ENCODE results near the gene VEZT. TPM values are rescaled to one million over a fixed set of nuclear protein-coding genes. Genes with fewer than 3 reads are reported as not detected.

The VEZT gene
- total RNA-seq, 1 experiment from 2014 or later = 46.4 TPM

GRCh38 chr12:95182868-95183415, 34.7 kb upstream of the VEZT start:
- BruUV-seq (replicated peaks) = no TSS peak
- Histone ChIP-seq H4K20me1 (ENCODE audit: insufficient read depth) (no peaks in the 10 kb centered on the region), H3K9me2 (ENCODE audit: insufficient read depth) (no peaks in the 10 kb centered on the region), H3K4me2 (ENCODE audit: low read length) (peak overlapping the region; percentile 65), H2AFZ (ENCODE audit: low read depth, low read length, poor library complexity, severe bottlenecking) (no peak overlapping the region), H3K4me3 (replicated peaks in 1 of 2; ENCODE audit: low read depth in 1 of 2, low read length in 2 of 2) (0 out of 4 replicates have a peak overlapping the region, but pooled peaks of 1 of the 2 experiments have one; percentile 3), H3K27ac (ENCODE audit: low read depth, low read length) (peak overlapping the region; percentile 49), H3K36me3 (ENCODE audit: control insufficient read depth in 1 of 2, insufficient read depth in 2 of 2, low read length in 2 of 2) (no peaks in the 10 kb centered on the region), H3K9ac (ENCODE audit: low read length) (peak overlapping the region; percentile 55), H3K79me2 (ENCODE audit: insufficient read depth, low read length) (peaks cover 4% of the 10 kb centered on the region; the same call in 1 of the 2 replicates), H3K27me3 (ENCODE audit: insufficient read depth, low read length) (no peaks in the 10 kb centered on the region), H3K4me1 (ENCODE audit: control insufficient read depth in 1 of 2, insufficient read depth in 2 of 2, low read length in 2 of 2) (peaks cover 15 to 57% of the 10 kb centered on the region in 2 experiments), H3K9me3 (ENCODE audit: control insufficient read depth in 1 of 2, insufficient read depth in 1 of 2, low read depth in 1 of 2, low read length in 2 of 2) (no peaks in the 10 kb centered on the region)
- ChIA-PET POLR2A (no interaction called here), CTCF (no interaction called here), RAD21 (ENCODE audit: low non-redundant PET in 1 of 2, low total read pairs in 2 of 2, uncharacterized antibody in 2 of 2, unreplicated experiment in 2 of 2) (no interaction called here)
- ATAC-seq (peak; percentile 71), DNase-seq (ENCODE audit: low read depth, low spot score) (peak; percentile 92)
- intact Hi-C loops (cut with micrococcal nuclease) = loop anchor here (2.0 kb wide), 1 partner anchor 34 kb away; the partner anchor contains the start of genes FGD6 and VEZT
- no peak for TF ChIP-seq REST (IDR thresholded peaks at IDR 0.05; ENCODE audit: low read depth)
- no peak for TF ChIP-seq EZH2phosphoT487 (IDR thresholded peaks at IDR 0.05; ENCODE audit: borderline replicate concordance)
- no peak for TF ChIP-seq EGR1 (IDR thresholded peaks at IDR 0.05; ENCODE audit: low read depth)
- TF ChIP-seq ZNF274 (IDR thresholded peaks at IDR 0.05; ENCODE audit: low read depth, low read length) = no peak
- TF ChIP-seq RAD21 (IDR thresholded peaks at IDR 0.05; ENCODE audit: low read depth) = peak; percentile 37; the same call in 1 of the 2 replicates
- TF ChIP-seq ZBTB33 (IDR thresholded peaks at IDR 0.05; ENCODE audit: extremely low read depth, insufficient replicate concordance, low read length) = no peak
- no peak for TF ChIP-seq CTCF (IDR thresholded peaks at IDR 0.05 in 2 of 3, conservative IDR thresholded peaks at IDR 0.05 in 1 of 3; ENCODE audit: borderline replicate concordance in 1 of 3, insufficient read depth in 1 of 3, low read depth in 2 of 3, low read length in 2 of 3)
- no peak for TF ChIP-seq EZH2 (IDR thresholded peaks at IDR 0.05)
- peak; percentile 84 for TF ChIP-seq MAX (IDR thresholded peaks at IDR 0.05)
- peak; percentile 90 for TF ChIP-seq CBX3 (IDR thresholded peaks at IDR 0.05; ENCODE audit: low read depth)
- peak; percentile 24 for TF ChIP-seq YY1 (IDR thresholded peaks at IDR 0.05; ENCODE audit: extremely low read depth, insufficient replicate concordance, low read depth, low read length)
- TF ChIP-seq CEBPB (IDR thresholded peaks at IDR 0.05; ENCODE audit: low read depth) = peak; percentile 67
- TF ChIP-seq TCF7L2 (IDR thresholded peaks at IDR 0.05; ENCODE audit: borderline replicate concordance, extremely low read depth, insufficient read depth, insufficient read length) = no peak
- peak; percentile 42; the same call in 1 of the 2 replicates for TF ChIP-seq SRF (IDR thresholded peaks at IDR 0.05; ENCODE audit: low read depth)
- peak; percentile 98 for TF ChIP-seq FOSL1 (IDR thresholded peaks at IDR 0.05; ENCODE audit: low read depth)
- TF ChIP-seq POLR2A (IDR thresholded peaks at IDR 0.05; ENCODE audit: borderline replicate concordance, extremely low read depth, insufficient read depth, insufficient read length) = no peak
- TF ChIP-seq ELF1 (IDR thresholded peaks at IDR 0.05; ENCODE audit: borderline replicate concordance, low read depth) = no peak
- peak; percentile 85 for TF ChIP-seq SIN3A (IDR thresholded peaks at IDR 0.05; ENCODE audit: low read depth)
- TF ChIP-seq ATF3 (IDR thresholded peaks at IDR 0.05) = peak; percentile 71; the same call in 1 of the 2 replicates

Measured in HCT116 (cell line).